ENCODE results near the gene FAH. TPM values are rescaled to one million over a fixed set of nuclear protein-coding genes. Genes with fewer than 3 reads are reported as not detected.

Gene FAH
- polyA plus RNA-seq, 1 donor from 2014 or later = 3.1 TPM

- H3K4me2 ChIP-seq (ENCODE audit: low read length) = no peak overlapping the region
Measured at GRCh38 chr15:80177156-80177555, 24.4 kb downstream of the FAH start.

GRCh38 chr15:80179025-80179759 lies 26.4 kb downstream of the FAH start:
- no peak overlapping the region for H3K4me3 ChIP-seq (ENCODE audit: low read length)
- no peaks in the 10 kb centered on the region for H3K27me3 ChIP-seq (ENCODE audit: insufficient read depth, low read depth, low read length)
- H3F3A ChIP-seq (ENCODE audit: insufficient read depth, low read length, poor library complexity, severe bottlenecking) = no peaks in the 10 kb centered on the region
- H3K9me2 ChIP-seq (ENCODE audit: insufficient read depth, low read length) = no peaks in the 10 kb centered on the region
- H3K27ac ChIP-seq (ENCODE audit: low read length) = no peak overlapping the region
- no peaks in the 10 kb centered on the region for H3K9me3 ChIP-seq (ENCODE audit: low read length)
- no peak overlapping the region for H3K9ac ChIP-seq (ENCODE audit: low read length)
- H2AFZ ChIP-seq (ENCODE audit: low read depth, low read length) = no peak overlapping the region
- no peak for TF ChIP-seq EP300 (conservative IDR thresholded peaks at IDR 0.05; ENCODE audit: poor library complexity, severe bottlenecking)
- TF ChIP-seq MXI1 (conservative IDR thresholded peaks at IDR 0.05; ENCODE audit: poor library complexity, severe bottlenecking) = no peak
- TF ChIP-seq POLR2AphosphoS5 (IDR thresholded peaks at IDR 0.05) = no peak
- no peak for TF ChIP-seq REST (IDR thresholded peaks at IDR 0.05; ENCODE audit: borderline replicate concordance)
- no peak for TF ChIP-seq RAD21 (conservative IDR thresholded peaks at IDR 0.05)
- no peak for TF ChIP-seq EZH2 (IDR thresholded peaks at IDR 0.05; ENCODE audit: borderline replicate concordance, insufficient read depth, low read length, poor library complexity, severe bottlenecking)
- TF ChIP-seq TAF1 (IDR thresholded peaks at IDR 0.05; ENCODE audit: low read depth) = no peak
- no peak for TF ChIP-seq CTCF (IDR thresholded peaks at IDR 0.05; ENCODE audit: poor library complexity, severe bottlenecking)
- H3K36me3 ChIP-seq (ENCODE audit: insufficient read depth, low read length) = no peaks in the 10 kb centered on the region
- H4K20me1 ChIP-seq (ENCODE audit: insufficient read depth) = no peaks in the 10 kb centered on the region
- H3K4me2 ChIP-seq (ENCODE audit: low read length) = no peak overlapping the region
- no peaks in the 10 kb centered on the region for H3K79me2 ChIP-seq (replicated peaks; ENCODE audit: insufficient read depth, low read length)

More at GRCh38 chr15:80177156-80177555, 24.4 kb downstream of the FAH start:
- Histone ChIP-seq H3K79me2 (replicated peaks; ENCODE audit: insufficient read depth, low read length) (no peaks in the 10 kb centered on the region), H3K9ac (ENCODE audit: low read length) (no peak overlapping the region), H2AFZ (ENCODE audit: low read depth, low read length) (no peak overlapping the region), H3K9me2 (ENCODE audit: insufficient read depth, low read length) (no peaks in the 10 kb centered on the region), H4K20me1 (ENCODE audit: insufficient read depth) (no peaks in the 10 kb centered on the region), H3K4me3 (ENCODE audit: low read length) (no peak overlapping the region), H3K27me3 (ENCODE audit: insufficient read depth, low read depth, low read length) (no peaks in the 10 kb centered on the region), H3K9me3 (ENCODE audit: low read length) (no peaks in the 10 kb centered on the region), H3K36me3 (ENCODE audit: insufficient read depth, low read length) (no peaks in the 10 kb centered on the region), H3K27ac (ENCODE audit: low read length) (no peak overlapping the region), H3F3A (ENCODE audit: insufficient read depth, low read length, poor library complexity, severe bottlenecking) (no peaks in the 10 kb centered on the region)
- TF ChIP-seq POLR2AphosphoS5 (IDR thresholded peaks at IDR 0.05) (no peak), EP300 (conservative IDR thresholded peaks at IDR 0.05; ENCODE audit: poor library complexity, severe bottlenecking) (no peak), RAD21 (conservative IDR thresholded peaks at IDR 0.05) (no peak), SMC3 (conservative IDR thresholded peaks at IDR 0.05; ENCODE audit: poor library complexity) (no peak), EZH2 (IDR thresholded peaks at IDR 0.05; ENCODE audit: borderline replicate concordance, insufficient read depth, low read length, poor library complexity, severe bottlenecking) (no peak), MXI1 (conservative IDR thresholded peaks at IDR 0.05; ENCODE audit: poor library complexity, severe bottlenecking) (no peak), TAF1 (IDR thresholded peaks at IDR 0.05; ENCODE audit: low read depth) (no peak), REST (IDR thresholded peaks at IDR 0.05; ENCODE audit: borderline replicate concordance) (no peak)

Data from neural cell (in vitro differentiated cells).